ENCODE data around the gene PRR23C. TPM values are rescaled to one million over a fixed set of nuclear protein-coding genes. Genes with fewer than 3 reads are reported as not detected.
"Not testable (repeated sequence)": the region's sequence is repeated elsewhere in the genome, so short reads cannot be mapped to it uniquely, and the experiment has no call there.

PRR23C gene
- total and polyA plus RNA-seq, 4 experiments from 2014 or later: not detected

GRCh38 chr3:139052802-139053600 lies 8.3 kb upstream of the PRR23C start:
- Mint-ChIP-seq H3K36me3 (peaks cover 0 to 4% of the 10 kb centered on the region in 2 donors), H3K4me1 (no peaks in the 10 kb centered on the region), H3K27me3 (no peaks in the 10 kb centered on the region), H3K27ac (no peak overlapping the region), H3K4me3 (no peak overlapping the region), H3K9me3 (peaks cover 4 to 38% (median 23%) of the 10 kb centered on the region in 8 donors)
- Histone ChIP-seq H3K27ac (ENCODE audit: low read depth, low read length) (no peak overlapping the region), H3K4me1 (ENCODE audit: insufficient read depth, low read length) (no peaks in the 10 kb centered on the region), H3K4me3 (ENCODE audit: low read length in 2 of 2) (no peak overlapping the region), H3K36me3 (ENCODE audit: insufficient read depth, low read length) (no peaks in the 10 kb centered on the region), H3K9me3 (ENCODE audit: control insufficient read depth in 1 of 2, low read length in 2 of 2) (no peaks in the 10 kb centered on the region), H3K27me3 (ENCODE audit: insufficient read depth, low read length) (no peaks in the 10 kb centered on the region)
- no peak for DNase-seq
- intact Hi-C loops (cut with micrococcal nuclease): no loop called here
- POLR2A ChIA-PET (ENCODE audit: partially characterized antibody): no interaction called here
- CTCF ChIA-PET (ENCODE audit: partially characterized antibody): no interaction called here

GRCh38 chr3:139043554-139044365 lies 932 bp downstream of the PRR23C start:
- Mint-ChIP-seq H3K4me1 (no peaks in the 10 kb centered on the region), H3K36me3 (no peaks in the 10 kb centered on the region), H3K9me3 (peaks cover 0 to 16% (median 8%) of the 10 kb centered on the region in 8 donors), H3K27me3 (no peaks in the 10 kb centered on the region), H3K4me3 (no peak overlapping the region), H3K27ac (no peak overlapping the region)
- no peaks in the 10 kb centered on the region for H3K9me3 ChIP-seq (ENCODE audit: control insufficient read depth in 1 of 2, low read length in 2 of 2)
- no peaks in the 10 kb centered on the region for H3K27me3 ChIP-seq (ENCODE audit: insufficient read depth, low read length)
- intact Hi-C loops (cut with micrococcal nuclease): no loop called here
- H3K4me1 ChIP-seq (ENCODE audit: insufficient read depth, low read length): no peaks in the 10 kb centered on the region
- H3K27ac ChIP-seq (ENCODE audit: low read depth, low read length): no peak overlapping the region
- ChIA-PET POLR2A (ENCODE audit: partially characterized antibody) (no interaction called here), CTCF (ENCODE audit: partially characterized antibody) (no interaction called here)
- no peak for DNase-seq
- no peak overlapping the region for H3K4me3 ChIP-seq (ENCODE audit: low read length in 2 of 2)
- H3K36me3 ChIP-seq (ENCODE audit: insufficient read depth, low read length): no peaks in the 10 kb centered on the region

- Histone ChIP-seq H3K9me3 (ENCODE audit: control insufficient read depth in 1 of 2, low read length in 2 of 2) (no peaks in the 10 kb centered on the region), H3K4me3 (ENCODE audit: low read length in 2 of 2) (no peak overlapping the region), H3K4me1 (ENCODE audit: insufficient read depth, low read length) (no peaks in the 10 kb centered on the region), H3K36me3 (ENCODE audit: insufficient read depth, low read length) (no peaks in the 10 kb centered on the region), H3K27ac (ENCODE audit: low read depth, low read length) (no peak overlapping the region), H3K27me3 (ENCODE audit: insufficient read depth, low read length) (no peaks in the 10 kb centered on the region)
- intact Hi-C loops (cut with micrococcal nuclease): no loop called here
- no peaks in the 10 kb centered on the region for H3K36me3 Mint-ChIP-seq
- no peak overlapping the region for H3K4me3 Mint-ChIP-seq
- no peaks in the 10 kb centered on the region for H3K4me1 Mint-ChIP-seq
- peaks cover 0 to 8% (median 2%) of the 10 kb centered on the region in 8 donors for H3K9me3 Mint-ChIP-seq
- peaks cover 0 to 6% of the 10 kb centered on the region in 2 donors for H3K27me3 Mint-ChIP-seq
- ChIA-PET POLR2A (ENCODE audit: partially characterized antibody) (no interaction called here), CTCF (ENCODE audit: partially characterized antibody) (no interaction called here)
- no peak overlapping the region for H3K27ac Mint-ChIP-seq
- no peak for DNase-seq
These were observed 7.2 kb downstream of the PRR23C start for GRCh38 chr3:139037478-139037877.

GRCh38 chr3:139032326-139033002 lies 12.2 kb downstream of the PRR23C start:
- H3K36me3 ChIP-seq (ENCODE audit: insufficient read depth, low read length): no peaks in the 10 kb centered on the region
- no peak for DNase-seq
- intact Hi-C loops (cut with micrococcal nuclease): no loop called here
- Mint-ChIP-seq H3K27ac (no peak overlapping the region), H3K27me3 (peaks cover 1 to 4% of the 10 kb centered on the region in 2 donors), H3K9me3 (peaks cover 0 to 28% (median 17%) of the 10 kb centered on the region in 8 donors), H3K4me1 (no peaks in the 10 kb centered on the region), H3K4me3 (no peak overlapping the region), H3K36me3 (no peaks in the 10 kb centered on the region)
- H3K27ac ChIP-seq (ENCODE audit: low read depth, low read length): no peak overlapping the region
- CTCF ChIA-PET (ENCODE audit: partially characterized antibody): interaction anchor here (0.9 kb wide), 1 partner anchor 14 kb away, joined by 4 read pairs; no protein-coding TSS in a partner anchor
- no peak overlapping the region for H3K4me3 ChIP-seq (ENCODE audit: low read length in 2 of 2)
- no peaks in the 10 kb centered on the region for H3K4me1 ChIP-seq (ENCODE audit: insufficient read depth, low read length)
- H3K9me3 ChIP-seq (ENCODE audit: control insufficient read depth in 1 of 2, low read length in 2 of 2): no peaks in the 10 kb centered on the region
- POLR2A ChIA-PET (ENCODE audit: partially characterized antibody): no interaction called here
- H3K27me3 ChIP-seq (ENCODE audit: insufficient read depth, low read length): no peaks in the 10 kb centered on the region

- H3K4me1 ChIP-seq (ENCODE audit: insufficient read depth, low read length); POLR2A ChIA-PET (ENCODE audit: partially characterized antibody); H3K9me3 ChIP-seq (ENCODE audit: control insufficient read depth in 1 of 2, low read length in 2 of 2); H3K27ac Mint-ChIP-seq; H3K36me3 ChIP-seq (ENCODE audit: insufficient read depth, low read length); H3K4me3 Mint-ChIP-seq; H3K4me3 ChIP-seq (ENCODE audit: low read length in 2 of 2); H3K27me3 ChIP-seq (ENCODE audit: insufficient read depth, low read length); H3K4me1 Mint-ChIP-seq; H3K36me3 Mint-ChIP-seq; H3K27me3 Mint-ChIP-seq; CTCF ChIA-PET (ENCODE audit: partially characterized antibody); intact Hi-C loops (cut with micrococcal nuclease); H3K27ac ChIP-seq (ENCODE audit: low read depth, low read length); DNase-seq: not testable (repeated sequence)
- H3K9me3 Mint-ChIP-seq: peaks cover 0 to 28% (median 17%) of the 10 kb centered on the region in 8 donors
These were observed 14.1 kb downstream of the PRR23C start for GRCh38 chr3:139030576-139030975.

GRCh38 chr3:139024968-139025367 lies 19.7 kb downstream of the PRR23C start:
- intact Hi-C loops (cut with micrococcal nuclease): no loop called here
- Histone ChIP-seq H3K9me3 (ENCODE audit: control insufficient read depth in 1 of 2, low read length in 2 of 2) (no peaks in the 10 kb centered on the region), H3K36me3 (ENCODE audit: insufficient read depth, low read length) (no peaks in the 10 kb centered on the region), H3K27ac (ENCODE audit: low read depth, low read length) (no peak overlapping the region), H3K27me3 (ENCODE audit: insufficient read depth, low read length) (no peaks in the 10 kb centered on the region), H3K4me3 (ENCODE audit: low read length in 2 of 2) (no peak overlapping the region), H3K4me1 (ENCODE audit: insufficient read depth, low read length) (no peaks in the 10 kb centered on the region)
- DNase-seq: no peak
- H3K4me3 Mint-ChIP-seq: no peak overlapping the region
- peaks cover 0 to under 1% of the 10 kb centered on the region in 2 donors for H3K27me3 Mint-ChIP-seq
- POLR2A ChIA-PET (ENCODE audit: partially characterized antibody): no interaction called here
- CTCF ChIA-PET (ENCODE audit: partially characterized antibody): no interaction called here
- H3K4me1 Mint-ChIP-seq: no peaks in the 10 kb centered on the region
- no peaks in the 10 kb centered on the region for H3K36me3 Mint-ChIP-seq
- H3K27ac Mint-ChIP-seq: no peak overlapping the region
- peaks cover 0 to 18% (median 6%) of the 10 kb centered on the region in 8 donors for H3K9me3 Mint-ChIP-seq

GRCh38 chr3:139020868-139021234 lies 23.8 kb downstream of the PRR23C start, which contains the start of gene PRR23B:
PRR23B (minus strand) TSS chr3:139020926; CDS start chr3:139020661, 265 bp downstream.
- Mint-ChIP-seq H3K9me3 (peaks cover 0 to 19% (median 5%) of the 10 kb centered on the region in 8 donors), H3K27ac (no peak within 1 kb of the TSS), H3K36me3 (peaks cover 0 to 5% of the 10 kb centered on the region in 2 donors), H3K4me1 (no peaks in the 10 kb centered on the region), H3K4me3 (no peak within 1 kb of the TSS), H3K27me3 (peaks cover 3 to 8% of the 10 kb centered on the region in 2 donors)
- intact Hi-C loops (cut with micrococcal nuclease): no loop called here
- DNase-seq: no peak
- Histone ChIP-seq H3K27ac (ENCODE audit: low read depth, low read length) (no peak within 1 kb of the TSS), H3K4me1 (ENCODE audit: insufficient read depth, low read length) (no peaks in the 10 kb centered on the region), H3K36me3 (ENCODE audit: insufficient read depth, low read length) (no peaks in the 10 kb centered on the region), H3K27me3 (ENCODE audit: insufficient read depth, low read length) (no peaks in the 10 kb centered on the region), H3K4me3 (ENCODE audit: low read length in 2 of 2) (no peak within 1 kb of the TSS), H3K9me3 (ENCODE audit: control insufficient read depth in 1 of 2, low read length in 2 of 2) (no peaks in the 10 kb centered on the region)
- ChIA-PET POLR2A (ENCODE audit: partially characterized antibody) (no interaction called here), CTCF (ENCODE audit: partially characterized antibody) (no interaction called here)
